ENCODE results near the gene GORASP1. TPM values are rescaled to one million over a fixed set of nuclear protein-coding genes. Genes with fewer than 3 reads are reported as not detected.

GORASP1 gene
- total RNA-seq = 10 to 100 TPM; 50.8 to 61.8 TPM
- long read RNA-seq, donor 1, transcript GORASP1-201 (9 exons, 3,722 nt) = major isoform, 8 of 23 reads
- long read RNA-seq, donor 1, partial matches to known transcripts = 3 of 23 reads
- long read RNA-seq, donor 1, other reads (novel, unspliced or antisense) = 12 of 23 reads
- long read RNA-seq, donor 2, transcript GORASP1-220 (7 exons, 1,345 nt) = minor isoform, 7 of 91 reads
- long read RNA-seq, donor 2, transcript GORASP1-201 (9 exons, 3,722 nt) = major isoform, 38 of 91 reads
- long read RNA-seq, donor 2, partial matches to known transcripts = 10 of 91 reads
- long read RNA-seq, donor 2, other reads (novel, unspliced or antisense) = 29 of 91 reads

- intact Hi-C loops (cut with DNase I) = no loop called here
Measured at GRCh38 chr3:39107388-39108199, at the start of gene GORASP1, which contains the start of gene TTC21A. GORASP1 (minus strand) TSS chr3:39107627; CDS start chr3:39107541, 86 bp downstream. TTC21A (plus strand) TSS chr3:39107680; CDS start chr3:39107838, 158 bp downstream.

GRCh38 chr3:39156421-39156820 lies 49.0 kb upstream of the GORASP1 start:
- intact Hi-C loops (cut with DNase I) = no loop called here
- no peak for DNase-seq (ENCODE audit: low spot score)

More at GRCh38 chr3:39107388-39108199, at the start of gene GORASP1, which contains the start of gene TTC21A:
- DNase-seq (ENCODE audit: low spot score) = peak; percentile 96

DNA sequence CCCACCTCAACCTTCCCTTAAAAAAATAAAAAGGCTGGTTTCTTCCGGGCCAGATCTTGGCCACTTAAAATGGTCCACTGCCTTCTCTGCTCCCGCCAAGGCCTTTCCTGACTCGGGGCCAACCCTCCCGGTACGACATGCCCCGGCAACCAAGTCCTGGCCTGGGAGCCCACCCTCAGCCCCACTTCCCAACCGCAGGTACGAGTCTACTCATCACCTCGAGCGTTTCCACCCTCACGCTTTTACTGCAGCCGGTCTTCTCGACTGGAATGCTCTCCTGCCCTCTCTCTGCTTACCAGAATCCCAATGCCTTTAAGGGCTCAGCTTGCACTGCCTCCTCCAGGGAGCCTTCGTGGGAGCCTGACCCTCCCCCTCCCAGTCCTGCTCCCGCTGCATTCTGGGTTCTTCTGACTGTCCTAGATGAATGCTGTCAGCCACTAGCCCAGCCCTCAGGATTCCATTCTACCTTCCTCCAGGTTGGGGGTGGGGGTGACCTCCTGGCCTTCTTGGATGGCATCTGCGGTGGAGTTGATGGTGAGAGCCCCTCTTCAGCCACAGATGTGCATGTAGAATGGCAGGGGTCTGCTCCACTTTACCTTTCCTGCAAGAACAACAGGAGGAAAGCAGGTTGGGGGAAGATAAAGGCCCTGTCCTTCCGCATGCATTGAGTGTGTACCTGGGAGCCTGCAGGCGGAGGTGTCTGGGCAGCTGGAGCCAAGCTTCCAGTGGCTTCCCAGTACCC lies 47.0 kb upstream of the GORASP1 start:
- no peak for DNase-seq (ENCODE audit: low spot score)
- intact Hi-C loops (cut with DNase I) = no loop called here

GRCh38 chr3:39153977-39154279 lies 46.5 kb upstream of the GORASP1 start:
- intact Hi-C loops (cut with DNase I) = no loop called here
- DNase-seq (ENCODE audit: low spot score) = no peak

- DNase-seq (ENCODE audit: low spot score) = peak; percentile 97
- intact Hi-C loops (cut with DNase I) = no loop called here
Measured at GRCh38 chr3:39150803-39151631, 43.6 kb upstream of the GORASP1 start.

DNA sequence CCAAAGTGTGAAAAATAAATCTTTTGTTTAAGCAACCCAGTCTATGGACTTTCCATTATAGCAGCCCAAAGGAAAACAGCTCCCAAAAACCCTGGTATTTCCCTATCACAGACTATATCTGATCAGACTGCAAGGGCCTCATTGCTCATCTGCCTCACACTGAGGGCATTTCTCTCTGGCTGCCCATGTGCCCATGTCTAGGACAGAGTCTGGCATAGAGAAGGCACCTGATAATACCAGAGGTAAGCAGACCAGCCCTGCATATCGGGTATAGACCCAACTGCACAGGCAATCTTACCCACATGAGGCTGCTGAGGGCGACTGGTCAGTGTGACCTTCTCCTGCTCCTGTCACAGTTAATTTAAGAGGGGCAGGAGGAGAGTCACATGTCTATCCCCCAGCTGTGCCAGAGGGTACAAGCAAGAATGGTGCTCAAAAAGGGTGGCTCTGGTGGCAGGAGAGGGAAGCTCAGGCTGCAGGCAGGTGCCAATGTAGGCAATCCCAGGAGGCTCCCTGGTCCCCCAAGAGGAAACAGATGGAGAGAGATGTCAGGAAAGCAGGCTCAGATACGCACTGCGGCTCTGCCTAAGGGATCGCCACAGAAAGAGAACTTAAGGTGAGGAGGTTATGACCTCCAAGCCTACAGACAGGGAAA lies 42.8 kb upstream of the GORASP1 start:
- intact Hi-C loops (cut with DNase I) = no loop called here
- DNase-seq (ENCODE audit: low spot score) = no peak

GRCh38 chr3:39149498-39150147 lies 42.2 kb upstream of the GORASP1 start:
- DNase-seq (ENCODE audit: low spot score) = no peak
- intact Hi-C loops (cut with DNase I) = no loop called here

DNA sequence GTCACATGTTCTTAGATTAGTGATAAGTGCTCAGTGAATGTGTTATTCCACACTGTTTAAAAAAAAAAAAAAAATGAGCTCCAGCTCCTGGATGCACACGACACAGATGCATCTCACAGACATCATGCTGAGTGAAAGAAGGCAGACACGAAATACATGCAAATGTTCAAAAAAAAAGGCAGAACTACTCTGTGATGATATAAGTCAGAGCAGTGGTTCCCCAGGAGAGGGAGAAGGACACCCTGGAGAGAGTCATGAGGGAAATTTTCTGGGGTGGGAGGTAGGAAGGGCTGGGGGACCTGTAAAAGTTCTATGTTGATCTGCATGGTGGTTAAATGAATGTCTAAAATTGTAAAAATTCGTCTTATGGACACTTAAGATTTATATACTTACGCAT lies 41.6 kb upstream of the GORASP1 start:
- DNase-seq (ENCODE audit: low spot score) = no peak
- intact Hi-C loops (cut with DNase I) = no loop called here

DNA sequence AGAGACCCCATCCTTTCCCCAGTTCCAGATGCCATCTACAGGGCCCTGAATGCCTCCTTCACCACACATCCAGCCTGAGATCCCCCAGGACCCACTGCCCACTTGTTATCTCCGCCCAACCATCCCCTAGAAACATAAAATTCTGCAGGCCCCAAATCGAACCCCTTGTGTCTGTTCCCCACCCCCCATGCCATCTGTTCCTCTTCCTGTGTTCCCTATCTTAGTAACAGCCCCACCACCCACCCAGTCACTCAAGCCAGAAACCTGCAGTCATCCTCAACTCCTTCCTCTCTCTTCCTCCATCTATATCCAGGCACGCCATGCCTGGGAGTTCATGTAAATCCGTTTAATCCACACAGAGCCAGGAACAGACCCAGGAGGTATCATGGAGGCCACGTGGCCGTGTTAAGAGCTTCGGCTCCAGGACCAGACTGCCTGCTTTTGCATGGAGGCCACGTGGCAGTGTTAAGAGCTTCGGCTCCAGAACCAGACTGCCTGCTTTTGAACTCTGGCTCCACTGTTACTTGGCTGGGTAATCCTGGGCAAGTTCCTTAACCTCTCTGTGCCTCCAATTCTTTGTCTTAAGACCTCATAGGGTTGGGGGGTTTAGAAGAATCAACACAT lies 41.1 kb upstream of the GORASP1 start:
- intact Hi-C loops (cut with DNase I) = no loop called here
- DNase-seq (ENCODE audit: low spot score) = no peak

DNA sequence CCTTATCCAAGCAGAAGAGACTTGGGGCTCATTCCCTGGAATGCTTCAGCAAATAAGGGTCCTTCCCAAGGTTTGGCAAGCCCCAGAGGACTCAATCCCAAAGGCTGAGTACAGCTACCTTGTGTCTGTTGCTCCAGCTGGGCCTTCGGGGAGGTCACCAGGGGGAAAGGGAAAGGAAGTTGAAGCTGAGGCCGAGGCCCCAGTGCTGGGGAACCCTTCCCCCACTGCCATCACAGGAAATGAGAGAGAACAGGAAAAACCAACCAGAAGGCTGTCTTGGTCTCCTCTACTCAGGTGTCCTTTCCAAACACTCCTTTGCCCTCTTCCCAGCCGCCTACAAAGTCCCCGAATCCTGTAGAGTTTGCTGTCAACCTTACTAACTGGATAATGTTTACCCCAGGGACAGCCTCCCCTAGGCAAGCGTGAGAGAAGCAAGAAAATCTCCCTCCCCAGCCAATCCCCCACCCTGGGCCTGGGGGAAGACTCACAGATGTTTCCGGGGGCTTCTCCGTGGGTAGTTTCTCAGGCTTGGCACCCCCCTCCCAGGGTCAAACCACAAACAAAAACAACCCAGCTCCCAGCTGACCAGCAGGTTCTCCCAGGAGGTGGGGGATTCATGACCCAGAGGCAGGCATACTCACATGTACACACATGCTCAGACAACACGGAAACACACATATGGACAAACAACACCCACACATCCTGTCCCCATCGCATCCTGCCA lies 40.4 kb upstream of the GORASP1 start:
- no peak for DNase-seq (ENCODE audit: low spot score)
- intact Hi-C loops (cut with DNase I) = no loop called here

DNA sequence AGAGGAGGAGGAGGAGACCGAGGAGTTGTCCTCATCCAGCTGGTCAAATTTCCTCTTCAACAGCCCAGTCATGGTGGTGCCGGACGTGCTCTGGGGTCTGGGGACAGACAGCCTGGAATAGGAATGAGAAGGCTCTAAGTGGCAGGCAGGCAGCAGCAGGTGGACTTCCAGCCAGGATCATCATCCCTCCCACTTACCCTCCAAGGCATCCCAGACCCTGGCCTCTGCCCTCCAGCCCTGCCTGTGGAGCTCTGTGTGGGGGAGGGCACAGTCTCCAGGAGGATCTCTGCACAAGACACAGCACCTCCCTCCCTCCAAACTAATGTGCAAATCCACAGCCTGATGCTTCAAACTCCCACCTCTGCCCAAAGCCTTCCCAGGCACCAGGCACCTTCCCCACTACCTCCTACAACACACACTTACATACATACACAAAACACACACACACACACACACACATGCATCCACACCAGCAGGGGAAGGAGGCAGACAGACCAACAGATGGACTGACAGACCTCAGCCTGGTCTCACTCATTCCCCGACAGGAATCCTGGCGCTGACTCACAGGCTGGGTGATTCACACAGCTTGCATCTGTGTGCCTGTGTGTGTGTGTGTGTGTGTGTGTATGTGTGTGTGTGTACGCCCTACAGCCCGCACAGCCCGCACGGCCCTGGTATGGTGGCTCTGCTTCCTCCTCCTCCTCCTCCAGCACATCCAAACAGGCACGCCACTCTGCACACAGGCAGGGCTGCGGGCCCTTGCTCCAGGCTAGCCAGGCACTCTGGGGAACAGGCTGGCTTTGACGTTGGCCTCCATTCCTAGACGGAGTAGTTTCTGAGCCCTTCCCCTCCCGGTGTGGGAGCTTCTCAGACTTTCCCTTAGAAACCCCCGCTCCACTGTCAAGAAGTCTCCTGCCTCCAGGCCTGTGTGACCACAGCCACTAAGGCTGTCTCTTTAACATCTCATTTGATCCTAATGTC lies 39.5 kb upstream of the GORASP1 start:
- DNase-seq (ENCODE audit: low spot score) = peak; percentile 95
- intact Hi-C loops (cut with DNase I) = no loop called here

- DNase-seq (ENCODE audit: low spot score) = no peak
- intact Hi-C loops (cut with DNase I) = no loop called here
Measured at GRCh38 chr3:39146083-39146501, 38.7 kb upstream of the GORASP1 start.

GRCh38 chr3:39144748-39145380 lies 37.4 kb upstream of the GORASP1 start:
- no peak for DNase-seq (ENCODE audit: low spot score)
- intact Hi-C loops (cut with DNase I) = no loop called here

- intact Hi-C loops (cut with DNase I) = no loop called here
- no peak for DNase-seq (ENCODE audit: low spot score)
Measured at GRCh38 chr3:39144095-39144747, 36.8 kb upstream of the GORASP1 start.

All from posterior vena cava (tissue), 2 donors.